IMR-90 (cell line): ENCODE data around the gene SMIM7.

Experiments
- BHLHE40 ChIP-seq: fragments of 150-350 bp; IDR thresholded peaks from 2 replicates; pipeline ENCODE4 v1.6.1; 2016; ENCODE audit warnings: mild to moderate bottlenecking, low read depth, low read length
- CEBPB ChIP-seq: IDR thresholded peaks from 2 replicates; pipeline ENCODE4 v1.6.1; 2012; ENCODE audit warnings: low read depth, low read length, improper control_type of control experiment
- FOS ChIP-seq: fragments of 150-350 bp; IDR thresholded peaks from 2 replicates; pipeline ENCODE4 v1.6.1; 2016; ENCODE audit warnings: low read depth, low read length
- MAFK ChIP-seq: IDR thresholded peaks from 2 replicates; pipeline ENCODE4 v1.6.1; 2012; ENCODE audit warnings: low read depth, low read length, improper control_type of control experiment
- MAZ ChIP-seq: IDR thresholded peaks from 2 replicates; pipeline ENCODE4 v1.6.1; 2012; ENCODE audit warnings: low read depth, mild to moderate bottlenecking, low read length, improper control_type of control experiment, moderate library complexity, borderline replicate concordance
- MXI1 ChIP-seq: IDR thresholded peaks from 2 replicates; pipeline ENCODE4 v1.6.1; 2012; ENCODE audit warnings: low read depth, mild to moderate bottlenecking, low read length, moderate library complexity, borderline replicate concordance
- POLR2A ChIP-seq: IDR thresholded peaks from 2 replicates; pipeline ENCODE4 v1.6.1; 2012; ENCODE audit warnings: mild to moderate bottlenecking, low read depth, low read length
- RAD21 ChIP-seq: IDR thresholded peaks from 2 replicates; pipeline ENCODE4 v1.6.1; 2012; ENCODE audit warnings: low read length, improper control_type of control experiment
- RCOR1 ChIP-seq: IDR thresholded peaks from 2 replicates; pipeline ENCODE4 v1.6.1; 2012; ENCODE audit warnings: mild to moderate bottlenecking, low read length, improper control_type of control experiment; ENCODE audit not compliant: insufficient replicate concordance
- RFX5 ChIP-seq: IDR thresholded peaks from 2 replicates; pipeline ENCODE4 v1.8.0; 2012; ENCODE audit warnings: low read depth, mild to moderate bottlenecking, low read length, moderate library complexity
- TF ChIP-seq, protein P1 (sequence below): conservative IDR thresholded peaks from 2 replicates; pipeline ENCODE4 v1.5.1; 2012; ENCODE audit warnings: mild to moderate bottlenecking, low read depth, low read length, improper control_type of control experiment

DNA sequence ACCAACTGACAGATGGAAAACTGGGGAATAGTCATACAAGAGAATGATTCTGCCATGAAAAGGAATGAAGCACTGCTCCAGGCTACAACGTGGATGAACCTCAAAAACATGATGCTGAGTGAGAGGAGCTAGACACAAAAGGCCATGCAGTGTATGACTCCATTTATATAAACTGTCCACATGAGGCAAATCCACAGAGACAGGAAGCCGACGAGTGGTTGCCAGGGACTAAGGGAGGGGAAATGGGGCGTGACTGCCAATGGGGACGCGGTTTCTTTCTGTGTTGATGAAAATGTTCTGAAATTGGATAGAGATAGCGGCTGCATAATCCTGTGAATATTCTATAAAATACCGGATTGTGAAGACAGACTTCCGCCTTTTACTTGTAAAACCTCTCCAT lies 10.2 kb downstream of the SMIM7 start:
- TF ChIP-seq, protein P1, sequence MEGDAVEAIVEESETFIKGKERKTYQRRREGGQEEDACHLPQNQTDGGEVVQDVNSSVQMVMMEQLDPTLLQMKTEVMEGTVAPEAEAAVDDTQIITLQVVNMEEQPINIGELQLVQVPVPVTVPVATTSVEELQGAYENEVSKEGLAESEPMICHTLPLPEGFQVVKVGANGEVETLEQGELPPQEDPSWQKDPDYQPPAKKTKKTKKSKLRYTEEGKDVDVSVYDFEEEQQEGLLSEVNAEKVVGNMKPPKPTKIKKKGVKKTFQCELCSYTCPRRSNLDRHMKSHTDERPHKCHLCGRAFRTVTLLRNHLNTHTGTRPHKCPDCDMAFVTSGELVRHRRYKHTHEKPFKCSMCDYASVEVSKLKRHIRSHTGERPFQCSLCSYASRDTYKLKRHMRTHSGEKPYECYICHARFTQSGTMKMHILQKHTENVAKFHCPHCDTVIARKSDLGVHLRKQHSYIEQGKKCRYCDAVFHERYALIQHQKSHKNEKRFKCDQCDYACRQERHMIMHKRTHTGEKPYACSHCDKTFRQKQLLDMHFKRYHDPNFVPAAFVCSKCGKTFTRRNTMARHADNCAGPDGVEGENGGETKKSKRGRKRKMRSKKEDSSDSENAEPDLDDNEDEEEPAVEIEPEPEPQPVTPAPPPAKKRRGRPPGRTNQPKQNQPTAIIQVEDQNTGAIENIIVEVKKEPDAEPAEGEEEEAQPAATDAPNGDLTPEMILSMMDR: no peak
- TF ChIP-seq CEBPB: no peak
- no peak for TF ChIP-seq POLR2A
- no peak for TF ChIP-seq MAZ
- no peak for TF ChIP-seq MXI1
- no peak for TF ChIP-seq RFX5
- TF ChIP-seq RCOR1: no peak
- no peak for TF ChIP-seq BHLHE40
- no peak for TF ChIP-seq MAFK
- TF ChIP-seq RAD21: no peak
- no peak for TF ChIP-seq FOS
